Stimulated activated CD4-positive, alpha-beta T cell treated with anti-CD3 and anti-CD28 coated beads, Interleukin-4, amount 100 ng/mL, for 4 hours (primary cell): ENCODE results near the gene ZNF467.

Experiments used
- DNase-seq, 2 experiments: peaks; one replicate each; pipeline ENCODE4 v3.0.0-alpha.2; 2020

The ZNF467 gene

DNA sequence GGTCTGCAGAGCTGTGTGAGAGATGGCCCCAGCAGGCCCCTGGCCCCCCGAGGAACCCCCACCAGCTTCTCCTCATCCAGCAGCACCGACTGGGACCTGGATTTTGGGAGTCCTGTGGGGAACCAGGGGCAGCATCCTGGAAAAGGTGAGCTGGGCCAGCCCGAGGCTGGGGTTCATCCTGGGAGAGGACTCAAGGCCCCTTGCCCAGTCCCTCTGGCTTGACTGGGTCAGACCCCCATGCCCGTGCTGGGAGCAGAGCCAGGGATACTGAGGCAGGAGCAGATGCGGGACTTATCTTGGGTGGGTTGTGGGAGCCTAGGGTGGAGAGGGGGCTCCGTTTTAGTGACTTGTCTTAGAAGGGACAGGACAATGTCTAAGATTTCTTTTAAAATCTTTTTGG lies 47.5 kb downstream of the ZNF467 start:
- DNase-seq, result no peak

DNA sequence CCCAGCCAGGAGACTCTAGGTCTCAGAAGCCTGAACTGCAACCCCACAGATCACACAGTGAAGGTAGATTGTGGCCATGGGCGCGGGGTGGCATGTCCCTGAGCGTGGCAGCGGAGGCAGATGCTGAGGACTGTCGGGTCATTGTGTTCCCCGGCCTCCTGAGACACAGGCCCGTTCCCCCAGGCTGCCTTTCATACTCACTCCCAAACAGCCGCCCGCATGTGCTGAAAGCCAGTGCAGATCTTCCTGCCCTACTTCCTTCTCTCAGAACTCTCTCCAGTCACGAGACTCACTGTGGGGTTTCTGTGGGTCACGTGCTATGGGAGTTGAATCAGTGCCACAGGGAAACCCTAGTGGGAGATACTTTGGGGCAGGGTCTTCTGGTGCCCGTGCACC lies 48.0 kb downstream of the ZNF467 start:
- DNase-seq, result no peak

- no peak for DNase-seq
Measured at GRCh38 chr7:149724661-149725425, 48.5 kb downstream of the ZNF467 start.

DNA sequence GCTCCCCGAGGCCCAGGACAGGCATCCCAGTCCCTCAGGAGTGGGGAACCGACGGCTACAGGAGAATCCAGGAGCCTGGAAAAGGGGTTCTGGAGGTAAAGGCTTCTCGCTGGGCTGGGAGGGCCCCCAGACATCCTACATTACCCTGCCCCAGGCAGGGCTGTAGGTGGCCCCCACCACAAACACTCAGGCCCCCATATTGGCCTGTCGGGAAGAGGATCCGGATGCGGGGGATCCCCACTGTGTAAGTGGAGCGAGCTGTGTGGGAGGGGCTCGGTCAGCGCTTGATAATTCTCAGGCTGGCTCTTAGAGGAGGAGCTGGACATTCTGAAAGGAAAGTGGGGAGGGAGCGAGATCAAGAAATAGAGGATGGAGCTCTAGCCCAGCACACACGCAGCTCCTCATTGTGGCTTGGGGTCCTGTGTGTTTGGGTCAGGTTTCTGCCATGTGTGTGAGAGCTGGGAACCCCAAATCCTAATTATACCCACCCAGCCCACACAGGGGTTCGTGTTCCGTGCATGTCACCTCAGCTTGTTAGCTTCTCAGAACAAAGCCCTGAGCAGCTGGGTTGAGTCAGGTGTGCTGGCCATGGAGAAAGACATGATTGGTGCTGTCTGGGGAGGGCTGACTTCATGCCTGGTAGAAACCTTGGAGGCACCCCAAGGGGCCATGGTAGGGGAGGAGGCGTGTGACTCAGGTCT lies 49.4 kb downstream of the ZNF467 start:
- no peak for DNase-seq

- DNase-seq, result no peak
Measured at GRCh38 chr7:149723082-149723767, 50.2 kb downstream of the ZNF467 start.

GRCh38 chr7:149722356-149722957 lies 50.9 kb downstream of the ZNF467 start:
- DNase-seq, result no peak

DNA sequence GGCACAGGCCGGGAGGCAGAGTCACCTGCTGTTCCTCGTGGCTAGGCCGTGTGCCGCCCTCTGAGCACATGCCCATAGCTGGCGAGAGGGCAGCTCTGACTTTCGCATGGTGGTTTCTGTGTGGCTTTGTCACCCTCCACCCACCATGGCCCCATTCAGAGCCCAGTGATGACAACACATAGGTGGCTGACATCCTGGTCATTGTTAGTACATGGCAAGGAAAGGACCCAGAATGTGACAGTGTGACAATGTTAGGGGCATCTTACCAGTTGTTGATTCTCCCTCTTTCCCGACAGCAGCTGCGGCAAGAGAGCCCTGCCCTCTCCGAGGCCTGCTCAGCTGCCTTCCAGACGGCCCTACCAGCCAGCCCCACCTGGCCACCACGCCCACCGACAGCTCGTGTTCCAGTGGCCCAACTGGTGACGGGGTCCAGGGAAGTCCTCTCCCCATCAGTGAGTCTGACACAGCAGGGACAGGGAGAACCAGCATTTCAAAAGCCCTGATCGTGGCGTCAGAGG lies 52.2 kb downstream of the ZNF467 start:
- DNase-seq, result no peak

DNA sequence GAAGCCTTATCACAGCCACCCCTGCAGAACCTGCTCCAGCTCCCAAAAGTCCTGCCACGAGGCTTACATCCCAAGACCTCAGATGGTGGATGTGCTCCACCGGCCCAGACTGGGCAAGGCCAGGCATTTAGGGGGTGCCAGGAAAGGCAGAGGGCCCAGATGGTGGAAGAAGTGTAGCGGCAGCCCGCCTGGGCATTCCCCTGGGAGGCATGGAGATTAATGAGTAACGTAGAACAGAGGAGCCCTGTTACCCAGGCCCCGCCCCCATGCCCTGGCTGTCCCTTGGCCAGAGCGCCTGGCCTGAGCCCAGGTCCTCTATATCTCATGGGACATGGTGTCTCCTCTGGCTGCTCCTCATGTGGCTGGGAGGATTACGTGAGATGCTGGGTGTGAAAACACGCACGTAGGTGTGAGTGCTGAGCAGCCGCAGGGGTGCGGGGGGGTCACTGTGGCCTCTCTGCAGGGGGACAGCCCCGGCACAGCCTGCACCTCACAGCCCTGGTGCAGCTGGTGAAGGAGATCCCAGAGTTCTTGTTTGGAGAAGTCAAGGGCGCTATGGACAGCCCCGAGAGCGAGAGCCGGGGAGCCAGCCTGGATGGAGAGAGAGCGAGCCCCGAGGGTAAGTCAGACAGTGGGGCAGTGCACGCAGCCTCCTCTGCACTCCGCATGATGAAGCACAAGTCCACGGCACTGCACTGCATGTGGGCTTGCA lies 52.9 kb downstream of the ZNF467 start:
- DNase-seq, result no peak

GRCh38 chr7:149719912-149720335 lies 53.5 kb downstream of the ZNF467 start:
- DNase-seq, result no peak

- no peak for DNase-seq
Measured at GRCh38 chr7:149719050-149719899, 54.1 kb downstream of the ZNF467 start.

- DNase-seq, result no peak
Measured at GRCh38 chr7:149718730-149719049, 54.7 kb downstream of the ZNF467 start.

DNA sequence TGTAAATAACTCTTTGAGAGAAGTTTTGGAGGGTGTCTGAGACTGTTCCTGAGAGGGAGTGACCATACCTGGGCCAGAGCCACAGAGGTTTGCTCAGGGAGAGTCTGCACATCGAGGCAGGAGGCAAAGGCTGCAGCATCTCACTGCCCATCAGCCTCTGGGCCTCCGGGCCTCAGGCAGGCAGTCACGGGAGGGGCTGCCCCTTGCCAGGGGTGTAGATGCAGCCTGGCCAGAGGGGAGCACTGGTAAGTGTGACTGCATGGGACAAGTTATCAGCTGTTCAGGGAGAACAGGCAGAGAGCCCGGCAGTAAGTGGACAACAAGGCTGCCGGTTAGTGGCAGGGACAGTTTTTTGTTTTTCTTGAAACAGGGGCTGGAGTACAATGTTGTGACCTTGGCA lies 55.9 kb downstream of the ZNF467 start:
- DNase-seq, result no peak

DNA sequence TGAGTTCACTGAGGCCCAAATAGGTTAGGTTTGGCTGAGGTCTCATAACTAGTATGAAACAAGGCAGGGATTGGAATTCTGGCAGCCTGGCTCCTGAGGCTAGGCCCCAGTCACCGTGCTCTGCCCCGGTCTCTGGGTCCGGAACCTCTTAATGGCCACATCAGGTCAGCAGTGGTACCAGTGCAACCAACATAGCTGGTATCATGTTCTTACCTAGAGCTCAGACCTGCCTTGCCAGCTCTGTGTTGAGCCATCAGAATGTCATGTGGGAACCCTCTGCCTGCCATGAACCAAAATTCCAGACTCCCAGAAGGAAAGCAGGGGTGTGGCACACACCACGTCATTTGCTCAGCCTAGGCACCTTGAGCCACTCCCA lies 56.5 kb downstream of the ZNF467 start:
- DNase-seq, result no peak

DNA sequence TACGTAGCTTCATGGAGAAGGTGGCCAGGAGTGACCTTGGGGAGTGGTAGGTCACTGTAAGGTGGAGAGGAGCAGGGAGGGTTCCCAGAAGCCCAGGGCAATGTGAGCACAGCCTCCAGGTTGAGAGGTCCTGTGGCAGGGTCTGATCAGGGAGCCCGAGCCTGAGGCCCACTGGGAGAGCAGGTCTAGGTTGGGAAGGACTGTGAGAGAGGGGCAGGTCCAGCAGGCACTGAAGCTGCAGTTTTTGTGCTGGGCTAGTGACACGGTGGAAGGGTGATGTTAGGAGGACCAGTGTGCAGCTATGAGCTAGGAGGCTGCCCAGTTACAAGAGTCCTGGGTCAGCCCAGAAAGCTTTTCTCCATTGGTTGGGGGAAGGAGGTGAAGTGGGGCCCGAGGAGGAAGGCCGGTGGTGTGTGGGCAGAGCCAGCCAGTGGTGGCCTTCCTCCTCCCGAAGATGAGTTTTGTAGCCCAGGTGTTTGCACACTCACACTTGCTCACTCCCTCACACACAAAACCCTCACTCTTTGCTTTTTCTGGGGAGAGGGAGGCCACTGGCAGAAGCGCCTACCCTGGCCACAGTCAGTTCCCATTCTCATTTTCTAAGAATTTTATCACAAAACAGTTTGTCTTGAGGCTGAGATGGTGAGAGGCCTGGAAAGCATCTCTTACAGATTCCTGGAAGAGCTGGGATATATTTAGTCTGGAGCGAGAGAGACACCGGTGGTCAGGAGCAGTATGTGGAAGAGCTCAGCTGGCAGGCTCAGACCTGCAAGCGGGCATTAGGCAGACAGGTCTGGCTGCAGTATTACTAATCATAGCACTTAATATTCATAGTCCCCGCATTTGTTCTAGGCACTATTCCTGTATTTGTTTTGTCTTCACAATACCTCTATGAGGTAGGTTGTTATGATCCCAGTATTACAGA lies 57.1 kb downstream of the ZNF467 start:
- DNase-seq, result no peak

DNA sequence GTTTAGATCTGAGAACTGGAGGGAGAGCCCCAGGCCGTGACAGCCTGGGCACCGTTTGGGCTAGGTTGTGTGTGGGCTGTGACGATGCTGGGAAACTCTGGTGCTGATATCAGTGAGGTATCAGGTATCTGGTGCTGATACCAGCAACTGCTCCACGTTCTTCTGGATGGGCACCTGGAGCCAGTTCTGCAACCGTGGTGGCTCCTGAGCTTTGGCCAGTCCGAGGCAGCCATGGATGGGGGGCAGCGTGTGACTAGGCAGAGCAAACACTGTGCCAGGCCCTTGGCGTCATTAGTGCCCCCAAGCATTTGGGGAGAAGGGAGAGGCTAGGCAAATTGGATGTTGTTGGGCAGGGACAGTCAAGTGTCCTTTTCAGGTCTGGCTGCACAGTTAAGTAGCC lies 57.9 kb downstream of the ZNF467 start:
- peak; percentile 15 to 18 for DNase-seq

- peak; percentile 40 to 49 for DNase-seq
Measured at GRCh38 chr7:149714910-149715471, 58.4 kb downstream of the ZNF467 start.
